Stomach (tissue), 9 donors: Measurements from ENCODE around the gene FAM222A. TPM values are rescaled to one million over a fixed set of nuclear protein-coding genes. Genes with fewer than 3 reads are reported as not detected.
A peak's percentile ranks its signal among the peaks of the same experiment; 100 is the strongest.

Experiments
- DNase-seq, 2 donors: peaks; one replicate each; pipeline versions ENCODE4 v3.0.0 to v3.0.0-alpha.2; 2013 to 2019
- H3K27ac ChIP-seq, 5 donors: fragments of 200-600 bp in 4 of 5; sonication (generic) in 4 of 5; one replicate each; pipeline ENCODE4 v1.5.1; 2013 to 2019; ENCODE audit warnings: mild to moderate bottlenecking in 1 of 5, moderate library complexity in 1 of 5
- H3K27me3 ChIP-seq, 3 donors: fragments of 200-600 bp; sonication (generic); one replicate each; pipeline ENCODE4 v1.5.1; 2017 to 2019; ENCODE audit warnings: mixed run types in 1 of 3
- H3K36me3 ChIP-seq, 4 donors: fragments of 200-600 bp; sonication (generic); 1 replicate in 3 of 4; 2 replicates in 1 of 4; pipeline ENCODE4 v1.5.1; 2016 to 2019
- H3K4me1 ChIP-seq, 4 donors: fragments of 200-600 bp; sonication (generic); one replicate each; pipeline ENCODE4 v1.5.1; 2016 to 2019
- H3K4me3 ChIP-seq, 4 donors: fragments of 200-600 bp; sonication (generic) in 3 of 4; one replicate each; pipeline ENCODE4 v1.5.1; 2016 to 2019; ENCODE audit warnings: mild to moderate bottlenecking in 1 of 4
- H3K9me3 ChIP-seq, 4 donors: fragments of 200-600 bp; sonication (generic); one replicate each; pipeline ENCODE4 v1.5.1; 2016 to 2019
- CTCF ChIP-seq, 7 experiments: fragments of 450-650 bp in 4 of 7; fragments of 200-600 bp in 3 of 7; sonication (generic) in 3 of 7; IDR thresholded peaks; one replicate each; pipeline ENCODE4 v1.5.1; 2016 to 2019; ENCODE audit warnings: antibody characterized with exemption in 7 of 7, control low read depth in 2 of 7, mild to moderate bottlenecking in 1 of 7
- EP300 ChIP-seq: sonication (generic); formaldehyde crosslinking; IDR thresholded peaks from one replicate; pipeline ENCODE4 v1.6.1; 2017; ENCODE audit warnings: antibody characterized with exemption
- POLR2A ChIP-seq, 4 donors: fragments of 450-650 bp; IDR thresholded peaks; one replicate each; pipeline ENCODE4 v1.6.1; 2016; ENCODE audit warnings: antibody characterized with exemption in 4 of 4, control low read depth in 2 of 4, mild to moderate bottlenecking in 1 of 4, moderate library complexity in 1 of 4
- POLR2AphosphoS5 ChIP-seq, 3 donors: sonication (generic); formaldehyde crosslinking; IDR thresholded peaks; one replicate each; pipeline ENCODE4 v1.6.1; 2016; ENCODE audit warnings: antibody characterized with exemption in 3 of 3
- WGBS, 5 donors: extraction: QIAGEN DNeasy Blood & Tissue Kit in 3 of 5; methylation state at CpG; one replicate each; pipeline versions ENCODE4 v1.1.5 to v1.1.7; 2013 to 2018; 5-methylcytosine and 5-hydroxymethylcytosine counted together
- intact Hi-C: fragments of 100-400 bp; cut with DNase I; formaldehyde crosslinking; loops from one replicate; pipeline ENCODE4 v1.15.1; 2023; ENCODE audit warnings: low total_unique reads
- polyA plus RNA-seq, 3 donors: library from polyadenylated mRNA; stranded (reverse); fragments of 200-250 nt; gene quantifications; one replicate each; pipeline ENCODE4 v1.2.3, GENCODE V29; 2013
- total RNA-seq, 5 donors: library from RNA; depleted of rRNA; stranded (reverse); fragments of >200 nt; gene quantifications; one replicate each; pipeline versions ENCODE4 v1.1.0 to v1.2.3, GENCODE V29; 2014 to 2016
- donor health status: healthy with polysubstance abuse.
- donor health status: Bipolar disorder and iron deficiency.
- donor health status: healthy.

FAM222A gene
- total and polyA plus RNA-seq, 8 donors, result 1.7 to 19.7 (median 4.5) TPM

GRCh38 chr12:109741970-109742703 is 28.5 kb downstream of the FAM222A start:
- peaks cover 0 to under 1% (median 0%) of the 10 kb centered on the region in 3 donors for H3K27me3 ChIP-seq
- no peak for TF ChIP-seq POLR2A (IDR thresholded peaks at IDR 0.05)
- TF ChIP-seq EP300, result no peak
- no peak for TF ChIP-seq CTCF (IDR thresholded peaks at IDR 0.05)
- TF ChIP-seq POLR2AphosphoS5 (IDR thresholded peaks at IDR 0.05), result no peak
- H3K4me3 ChIP-seq, result no peak overlapping the region
- H3K36me3 ChIP-seq, result no peaks in the 10 kb centered on the region
- intact Hi-C loops, result no loop called here
- peak in 1 of 2 donors; percentile 18 for DNase-seq
- WGBS, 5 donors, result 75 to 89% (median 83%) methylated on average over 12 to 14 of the region's 14 CpGs
- no peaks in the 10 kb centered on the region for H3K9me3 ChIP-seq
- H3K27ac ChIP-seq, result no peak overlapping the region
- H3K4me1 ChIP-seq, result peaks cover 0 to 15% (median 4%) of the 10 kb centered on the region in 4 donors

DNA sequence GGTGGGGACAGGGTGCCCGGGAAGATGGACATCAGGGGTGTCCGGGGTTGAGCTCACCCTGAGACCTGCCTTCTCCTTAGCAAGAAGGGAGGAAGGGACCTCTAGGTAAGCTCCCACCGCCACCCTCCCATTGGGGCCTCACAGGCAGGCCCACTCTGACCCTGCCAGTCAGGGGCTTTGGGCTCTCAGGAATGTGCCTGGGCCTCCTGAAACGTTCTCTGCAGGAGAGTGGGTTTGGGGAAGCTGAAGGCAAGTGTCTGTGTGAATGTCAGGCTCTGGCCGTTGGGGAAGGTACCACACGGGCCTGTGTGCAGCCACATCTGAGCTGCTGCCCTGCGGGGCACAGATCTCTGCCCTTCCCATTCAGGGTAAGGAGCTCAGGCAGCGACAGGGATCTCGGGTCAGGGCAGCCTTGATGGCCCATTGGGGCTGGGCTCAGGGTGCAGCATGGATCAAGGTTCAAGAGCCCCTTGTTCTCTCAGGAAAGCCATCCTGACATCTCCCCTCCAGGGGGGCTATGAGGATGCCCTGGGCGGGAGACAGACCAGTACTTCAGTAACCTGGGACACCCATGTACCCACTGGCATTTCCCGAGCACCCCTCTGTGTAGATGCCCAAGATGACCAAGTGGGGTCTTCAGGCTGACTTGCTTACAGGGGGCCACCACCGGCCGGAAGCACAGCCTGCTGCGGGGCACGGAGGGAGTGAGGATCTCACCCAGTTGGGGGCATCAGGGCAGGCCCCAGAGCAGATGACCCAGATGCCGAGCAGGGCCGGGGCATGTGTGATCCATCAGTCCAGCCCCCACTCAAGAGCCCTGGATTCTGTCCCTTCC is 29.7 kb downstream of the FAM222A start:
- no peak overlapping the region for H3K4me3 ChIP-seq
- TF ChIP-seq EP300 (no peak), POLR2AphosphoS5 (IDR thresholded peaks at IDR 0.05) (no peak), POLR2A (IDR thresholded peaks at IDR 0.05) (no peak), CTCF (IDR thresholded peaks at IDR 0.05) (no peak)
- H3K27ac ChIP-seq, result no peak overlapping the region
- intact Hi-C loops, result no loop called here
- peaks cover 0 to 15% (median 3%) of the 10 kb centered on the region in 4 donors for H3K4me1 ChIP-seq
- no peaks in the 10 kb centered on the region for H3K9me3 ChIP-seq
- peak in 1 of 2 donors; percentile 17 for DNase-seq
- no peaks in the 10 kb centered on the region for H3K36me3 ChIP-seq
- H3K27me3 ChIP-seq, result no peaks in the 10 kb centered on the region
- 89 to 95% (median 93%) methylated on average over 8 to 17 of the region's 17 CpGs for WGBS, 5 donors

DNA sequence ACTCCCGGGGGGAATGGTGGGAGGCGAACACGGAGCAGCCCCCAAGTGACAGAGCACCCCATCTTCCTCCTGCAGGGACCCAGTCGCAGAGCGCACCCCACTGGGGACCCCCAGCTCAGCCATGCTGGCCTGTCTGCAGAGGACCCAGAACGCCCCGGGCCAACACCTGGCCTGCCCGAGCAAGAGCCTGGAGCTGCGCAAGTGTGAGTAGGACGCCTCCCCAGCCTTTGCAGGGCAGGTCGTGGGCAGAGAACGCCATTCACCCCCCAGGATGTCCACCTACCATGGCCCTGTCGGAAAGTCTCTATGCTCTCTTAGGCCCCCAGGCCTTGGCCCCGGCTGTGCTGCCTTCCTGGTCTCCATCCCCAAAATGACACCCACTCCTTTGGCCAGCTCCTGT is 30.4 kb downstream of the FAM222A start:
- Histone ChIP-seq H3K36me3 (no peaks in the 10 kb centered on the region), H3K9me3 (no peaks in the 10 kb centered on the region), H3K27ac (no peak overlapping the region), H3K4me1 (peaks cover 0 to 15% (median 2%) of the 10 kb centered on the region in 4 donors), H3K27me3 (no peaks in the 10 kb centered on the region), H3K4me3 (no peak overlapping the region)
- DNase-seq, result peak in 1 of 2 donors; percentile 17
- 95 to 98% (median 96%) methylated on average over 13 to 14 of the region's 14 CpGs for WGBS, 5 donors
- intact Hi-C loops, result no loop called here
- TF ChIP-seq EP300, result no peak
- no peak for TF ChIP-seq POLR2A (IDR thresholded peaks at IDR 0.05)
- TF ChIP-seq CTCF (IDR thresholded peaks at IDR 0.05), result no peak
- TF ChIP-seq POLR2AphosphoS5 (IDR thresholded peaks at IDR 0.05), result no peak
